ENCODE results near the gene NEO1. TPM values are rescaled to one million over a fixed set of nuclear protein-coding genes. Genes with fewer than 3 reads are reported as not detected.
A peak's percentile ranks its signal among the peaks of the same experiment; 100 is the strongest.

Gene NEO1
- total and polyA plus RNA-seq, 7 experiments from 2014 or later: 1.4 to 9.5 (median 6.4) TPM

DNA sequence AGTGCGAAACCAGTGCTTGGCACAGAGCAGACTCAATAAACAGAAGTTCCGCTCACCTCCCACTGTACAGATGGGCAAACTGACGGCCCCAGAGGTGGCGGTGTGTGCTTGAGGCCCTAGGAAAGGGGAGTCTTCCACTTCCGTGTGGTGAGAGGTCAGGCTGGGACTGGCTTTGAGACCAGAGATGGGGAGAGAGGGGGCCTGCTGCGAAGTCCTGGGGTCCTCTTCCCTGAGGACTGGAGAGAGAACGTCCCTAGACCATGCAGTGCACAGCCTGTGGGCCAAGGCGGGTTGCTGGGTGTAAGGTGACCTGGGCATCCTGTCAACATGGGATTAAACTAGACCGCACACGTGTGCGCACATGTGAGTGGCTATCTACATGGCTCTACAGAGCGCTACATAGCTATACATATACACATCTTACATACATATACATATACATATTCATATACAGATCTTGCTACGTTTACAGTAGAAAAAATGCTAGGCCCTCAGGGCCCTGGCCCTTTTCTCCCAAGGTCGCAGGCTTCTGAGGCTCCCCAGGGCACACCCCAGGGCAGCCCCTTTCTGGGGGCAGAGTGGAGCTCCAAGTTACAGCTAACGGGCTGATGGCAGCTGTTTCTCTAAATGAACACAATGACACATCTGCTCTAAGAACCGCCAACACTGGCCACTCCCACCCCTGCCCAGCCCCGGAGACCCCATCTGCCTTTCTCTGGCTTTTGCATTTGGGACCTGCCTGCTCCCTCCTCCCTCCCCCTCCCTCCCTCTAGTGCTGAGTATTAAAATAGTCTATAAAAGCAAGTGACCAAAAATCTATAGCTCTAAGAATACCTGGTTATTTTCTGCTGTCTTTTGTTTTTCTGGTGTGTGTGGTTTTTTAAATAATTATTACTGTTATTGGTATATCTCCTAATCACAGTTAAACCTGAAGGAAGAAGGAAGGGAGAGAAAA is 269.5 kb downstream of the NEO1 start:
- no peaks in the 10 kb centered on the region for H3K9me3 ChIP-seq (ENCODE audit: control insufficient read depth in 2 of 3, low read length in 3 of 3)
- no peaks in the 10 kb centered on the region for H3K36me3 Mint-ChIP-seq
- no peaks in the 10 kb centered on the region for H3K36me3 ChIP-seq (ENCODE audit: control insufficient read depth in 2 of 3, insufficient read depth in 3 of 3, low read length in 3 of 3)
- DNase-seq (no peak), ATAC-seq (no peak)
- peaks cover 0 to 7% (median 0%) of the 10 kb centered on the region in 7 donors for H3K4me1 Mint-ChIP-seq
- no peak overlapping the region for H3K27ac ChIP-seq (ENCODE audit: low read depth, low read length)
- H3K27ac Mint-ChIP-seq: no peak overlapping the region
- no peak overlapping the region for H3K4me3 Mint-ChIP-seq
- ChIA-PET CTCF (no interaction called here), POLR2A (no interaction called here)
- no peaks in the 10 kb centered on the region for H3K27me3 ChIP-seq (ENCODE audit: control insufficient read depth in 2 of 2, insufficient read depth in 2 of 2, low read length in 2 of 2)
- H3K4me1 ChIP-seq (ENCODE audit: control insufficient read depth in 2 of 2, insufficient read depth in 2 of 2, low read length in 2 of 2): no peaks in the 10 kb centered on the region
- no peaks in the 10 kb centered on the region for H3K9me3 Mint-ChIP-seq
- intact Hi-C loops (cut with micrococcal nuclease): no loop called here
- peaks cover 14 to 34% (median 20%) of the 10 kb centered on the region in 5 donors for H3K27me3 Mint-ChIP-seq
- no peak overlapping the region for H3K4me3 ChIP-seq (ENCODE audit: low read length)

DNA sequence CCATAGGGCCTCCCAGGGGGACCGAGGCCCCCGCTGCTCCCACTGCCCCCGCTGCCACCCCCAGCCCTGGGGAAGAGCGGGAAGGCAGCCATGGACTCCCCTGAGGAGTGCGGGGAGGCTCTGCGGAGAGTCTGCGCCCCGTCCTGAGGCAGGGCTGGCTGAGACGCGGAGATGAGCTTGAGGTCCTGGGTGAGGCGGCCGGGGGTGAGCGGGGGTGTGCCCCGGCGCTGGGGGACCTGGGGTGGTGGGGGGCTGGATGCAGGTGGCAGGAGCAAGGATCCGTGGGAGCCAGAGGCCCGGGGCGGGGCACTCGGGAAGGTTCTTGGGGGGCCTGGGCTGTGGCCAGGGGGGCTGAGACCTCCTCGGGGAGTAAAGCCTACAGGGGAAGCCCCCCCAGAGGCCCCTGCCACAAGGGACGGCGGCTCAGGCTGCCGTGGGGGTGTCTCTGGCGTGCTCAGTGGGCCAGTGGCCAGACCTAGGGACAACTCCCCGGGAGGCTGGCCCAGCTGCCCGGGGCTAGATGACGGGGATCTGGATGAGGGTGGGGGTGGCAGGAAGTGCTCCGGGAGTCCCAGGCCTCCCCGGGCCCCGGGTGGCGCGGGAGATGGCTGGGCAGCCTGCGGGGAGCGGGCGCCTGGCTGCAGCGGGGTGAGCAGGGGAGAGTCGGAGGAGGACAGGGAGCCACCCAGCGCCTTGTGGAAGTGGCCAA is 270.6 kb downstream of the NEO1 start:
- Histone ChIP-seq H3K4me1 (ENCODE audit: control insufficient read depth in 2 of 2, insufficient read depth in 2 of 2, low read length in 2 of 2) (no peaks in the 10 kb centered on the region), H3K4me3 (ENCODE audit: low read length) (no peak overlapping the region), H3K27ac (ENCODE audit: low read depth, low read length) (no peak overlapping the region), H3K36me3 (ENCODE audit: control insufficient read depth in 2 of 3, insufficient read depth in 3 of 3, low read length in 3 of 3) (no peaks in the 10 kb centered on the region), H3K9me3 (ENCODE audit: control insufficient read depth in 2 of 3, low read length in 3 of 3) (no peaks in the 10 kb centered on the region), H3K27me3 (ENCODE audit: control insufficient read depth in 2 of 2, insufficient read depth in 2 of 2, low read length in 2 of 2) (no peaks in the 10 kb centered on the region)
- Mint-ChIP-seq H3K27ac (no peak overlapping the region), H3K4me1 (peaks cover 0 to 7% (median 0%) of the 10 kb centered on the region in 7 donors), H3K9me3 (no peaks in the 10 kb centered on the region), H3K36me3 (no peaks in the 10 kb centered on the region), H3K27me3 (peaks cover 10 to 32% (median 15%) of the 10 kb centered on the region in 5 donors), H3K4me3 (no peak overlapping the region)
- ATAC-seq: no peak
- intact Hi-C loops (cut with micrococcal nuclease): no loop called here
- ChIA-PET POLR2A (no interaction called here), CTCF (no interaction called here)
- DNase-seq: no peak

DNA sequence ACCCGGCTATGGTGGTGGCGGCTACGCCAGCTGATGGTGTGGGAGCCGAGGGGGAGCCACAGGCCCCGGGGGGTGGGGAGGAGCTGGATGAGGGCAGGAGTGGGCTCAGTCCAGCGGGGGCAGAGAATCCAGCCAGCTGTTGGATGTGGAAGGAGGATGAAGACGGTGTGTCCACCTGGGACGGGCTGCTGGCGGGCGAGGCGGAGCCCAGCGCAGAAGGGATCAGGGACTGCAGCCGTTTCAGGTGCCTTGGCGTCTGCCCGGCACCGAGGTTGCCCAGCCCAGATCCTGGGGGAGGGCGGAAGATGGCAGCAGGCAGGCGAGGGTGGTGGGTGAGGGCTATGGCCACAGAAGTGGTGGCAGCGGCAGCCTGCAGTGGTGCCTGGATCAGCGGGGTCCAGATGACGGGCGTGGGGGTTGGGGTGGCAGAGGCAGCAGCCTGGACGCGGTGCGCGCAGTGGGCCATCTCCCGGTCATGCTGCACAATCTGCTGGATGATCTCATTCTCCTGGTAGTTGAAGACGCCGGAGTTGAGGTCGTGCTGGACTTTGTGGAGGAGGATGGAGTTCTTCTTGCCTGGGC is 271.2 kb downstream of the NEO1 start:
- peaks cover 9 to 28% (median 14%) of the 10 kb centered on the region in 5 donors for H3K27me3 Mint-ChIP-seq

DNA sequence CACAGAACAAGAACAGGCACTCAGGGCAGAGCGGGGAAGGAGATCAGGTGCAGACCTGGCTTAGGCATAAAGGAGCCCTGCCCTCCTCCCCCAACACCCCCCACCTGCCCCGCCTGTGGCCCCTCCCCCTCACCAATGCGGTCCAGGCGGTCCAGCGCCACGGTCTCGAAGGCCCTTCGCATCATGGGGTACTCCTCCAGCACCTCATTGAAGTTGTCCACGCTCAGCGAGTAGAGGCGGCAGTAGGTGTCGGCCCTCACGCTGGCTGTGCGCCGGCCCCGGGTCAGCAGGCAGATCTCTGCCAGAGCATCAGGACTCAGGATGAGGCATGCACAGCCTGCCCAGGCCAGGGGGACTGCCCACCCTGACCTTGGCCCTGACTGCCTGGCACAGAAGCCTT is 271.7 kb downstream of the NEO1 start:
- H3K36me3 Mint-ChIP-seq: no peaks in the 10 kb centered on the region
- no peak for ATAC-seq
- H3K4me3 Mint-ChIP-seq: no peak overlapping the region
- H3K4me1 ChIP-seq (ENCODE audit: control insufficient read depth in 2 of 2, insufficient read depth in 2 of 2, low read length in 2 of 2): no peaks in the 10 kb centered on the region
- H3K4me1 Mint-ChIP-seq: peaks cover 0 to 7% (median 0%) of the 10 kb centered on the region in 7 donors
- ChIA-PET CTCF (no interaction called here), POLR2A (no interaction called here)
- H3K36me3 ChIP-seq (ENCODE audit: control insufficient read depth in 2 of 3, insufficient read depth in 3 of 3, low read length in 3 of 3): no peaks in the 10 kb centered on the region
- peaks cover 9 to 28% (median 14%) of the 10 kb centered on the region in 5 donors for H3K27me3 Mint-ChIP-seq
- H3K27ac ChIP-seq (ENCODE audit: low read depth, low read length): no peak overlapping the region
- intact Hi-C loops (cut with micrococcal nuclease): no loop called here
- H3K27ac Mint-ChIP-seq: no peak overlapping the region
- H3K9me3 Mint-ChIP-seq: no peaks in the 10 kb centered on the region
- no peak for DNase-seq
- no peak overlapping the region for H3K4me3 ChIP-seq (ENCODE audit: low read length)
- H3K27me3 ChIP-seq (ENCODE audit: control insufficient read depth in 2 of 2, insufficient read depth in 2 of 2, low read length in 2 of 2): no peaks in the 10 kb centered on the region
- no peaks in the 10 kb centered on the region for H3K9me3 ChIP-seq (ENCODE audit: control insufficient read depth in 2 of 3, low read length in 3 of 3)

More for the DNA sequence above, 271.2 kb downstream of the NEO1 start:
- Mint-ChIP-seq H3K4me3 (no peak overlapping the region), H3K27ac (no peak overlapping the region), H3K36me3 (no peaks in the 10 kb centered on the region), H3K4me1 (peaks cover 0 to 7% (median 0%) of the 10 kb centered on the region in 7 donors), H3K9me3 (no peaks in the 10 kb centered on the region)
- DNase-seq (no peak), ATAC-seq (no peak)
- Histone ChIP-seq H3K9me3 (ENCODE audit: control insufficient read depth in 2 of 3, low read length in 3 of 3) (no peaks in the 10 kb centered on the region), H3K27ac (ENCODE audit: low read depth, low read length) (no peak overlapping the region), H3K4me3 (ENCODE audit: low read length) (no peak overlapping the region), H3K27me3 (ENCODE audit: control insufficient read depth in 2 of 2, insufficient read depth in 2 of 2, low read length in 2 of 2) (no peaks in the 10 kb centered on the region), H3K4me1 (ENCODE audit: control insufficient read depth in 2 of 2, insufficient read depth in 2 of 2, low read length in 2 of 2) (no peaks in the 10 kb centered on the region), H3K36me3 (ENCODE audit: control insufficient read depth in 2 of 3, insufficient read depth in 3 of 3, low read length in 3 of 3) (no peaks in the 10 kb centered on the region)
- CTCF ChIA-PET: no interaction called here
- POLR2A ChIA-PET: no interaction called here
- intact Hi-C loops (cut with micrococcal nuclease): no loop called here

DNA sequence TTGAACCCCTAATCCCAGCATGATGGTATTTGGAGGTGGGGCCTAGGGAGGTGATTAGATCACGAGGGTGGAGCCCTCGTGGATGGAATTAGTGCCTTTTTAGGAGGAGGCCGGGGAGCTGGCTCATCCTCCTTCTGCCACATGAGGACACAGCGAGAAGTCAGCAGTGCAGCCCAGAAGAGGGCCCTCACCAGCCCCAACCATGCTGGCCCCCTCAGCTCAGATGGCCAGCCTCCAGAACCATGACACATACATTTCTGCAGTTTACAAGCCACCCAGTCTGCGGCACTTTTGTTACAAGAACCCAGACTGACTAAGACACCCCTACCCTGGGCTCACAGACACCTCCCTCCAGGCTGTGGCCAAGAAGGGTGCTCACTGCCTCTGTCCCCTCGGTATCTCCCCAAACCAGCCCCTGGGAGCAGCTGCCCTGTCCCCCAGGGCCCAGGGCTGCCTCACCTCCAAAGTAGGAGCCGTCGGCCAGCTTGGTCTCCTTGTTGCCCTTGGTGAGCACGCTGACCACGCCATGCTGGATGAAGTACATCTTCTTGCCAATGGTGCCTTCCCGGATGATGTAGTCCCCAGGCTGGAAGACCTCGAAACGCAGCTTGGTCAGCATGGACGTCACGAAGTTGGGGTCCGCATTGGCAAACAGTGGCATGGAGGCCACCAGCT is 272.4 kb downstream of the NEO1 start:
- no peaks in the 10 kb centered on the region for H3K36me3 ChIP-seq (ENCODE audit: control insufficient read depth in 2 of 3, insufficient read depth in 3 of 3, low read length in 3 of 3)
- H3K4me1 ChIP-seq (ENCODE audit: control insufficient read depth in 2 of 2, insufficient read depth in 2 of 2, low read length in 2 of 2): no peaks in the 10 kb centered on the region
- ChIA-PET POLR2A (no interaction called here), CTCF (no interaction called here)
- no peak overlapping the region for H3K4me3 ChIP-seq (ENCODE audit: low read length)
- no peaks in the 10 kb centered on the region for H3K9me3 Mint-ChIP-seq
- H3K9me3 ChIP-seq (ENCODE audit: control insufficient read depth in 2 of 3, low read length in 3 of 3): no peaks in the 10 kb centered on the region
- H3K27ac Mint-ChIP-seq: no peak overlapping the region
- ATAC-seq: no peak
- H3K27me3 Mint-ChIP-seq: peaks cover 4 to 22% (median 9%) of the 10 kb centered on the region in 5 donors
- intact Hi-C loops (cut with micrococcal nuclease): no loop called here
- no peak overlapping the region for H3K4me3 Mint-ChIP-seq
- H3K27me3 ChIP-seq (ENCODE audit: control insufficient read depth in 2 of 2, insufficient read depth in 2 of 2, low read length in 2 of 2): no peaks in the 10 kb centered on the region
- DNase-seq: no peak
- no peak overlapping the region for H3K27ac ChIP-seq (ENCODE audit: low read depth, low read length)
- no peaks in the 10 kb centered on the region for H3K36me3 Mint-ChIP-seq
- peaks cover 0 to 7% (median 0%) of the 10 kb centered on the region in 7 donors for H3K4me1 Mint-ChIP-seq

DNA sequence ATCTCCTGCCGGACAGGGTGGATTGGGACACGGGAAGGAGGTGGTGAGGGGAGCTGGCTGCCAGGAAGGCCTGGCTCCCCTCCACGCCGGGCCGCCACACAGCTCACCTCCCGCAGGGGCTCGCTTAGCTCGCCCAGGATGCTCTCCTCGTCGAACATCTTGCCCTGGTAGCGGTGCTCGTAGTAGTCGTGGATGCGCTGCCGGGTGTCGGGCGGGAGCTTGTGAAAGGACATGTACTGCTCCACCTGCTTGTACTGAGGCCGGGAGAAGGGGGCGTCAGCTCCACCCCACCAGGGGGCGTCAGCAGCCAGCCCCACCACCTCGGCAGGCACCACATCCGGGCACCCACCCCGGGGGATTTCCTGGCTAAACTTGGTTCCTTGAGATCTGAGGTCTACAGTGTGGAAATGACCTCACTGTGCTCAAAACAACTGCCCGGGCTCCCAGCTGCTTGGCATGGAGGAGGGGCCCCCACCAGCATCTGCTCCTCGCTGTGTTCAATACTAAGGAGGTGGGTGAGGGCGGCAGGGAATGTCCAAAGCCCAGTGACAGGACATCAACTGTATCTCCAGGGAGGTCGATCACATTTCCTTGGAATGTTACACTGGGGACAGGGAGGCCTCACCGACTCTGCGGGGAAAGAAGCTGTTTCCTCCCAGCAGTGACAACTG is 273.1 kb downstream of the NEO1 start:
- H3K27me3 Mint-ChIP-seq: peaks cover 4 to 19% (median 5%) of the 10 kb centered on the region in 5 donors
- intact Hi-C loops (cut with micrococcal nuclease): no loop called here
- DNase-seq: no peak
- no peaks in the 10 kb centered on the region for H3K36me3 ChIP-seq (ENCODE audit: control insufficient read depth in 2 of 3, insufficient read depth in 3 of 3, low read length in 3 of 3)
- no peak overlapping the region for H3K27ac ChIP-seq (ENCODE audit: low read depth, low read length)
- H3K4me3 Mint-ChIP-seq: no peak overlapping the region
- H3K9me3 Mint-ChIP-seq: no peaks in the 10 kb centered on the region
- H3K36me3 Mint-ChIP-seq: no peaks in the 10 kb centered on the region
- no peaks in the 10 kb centered on the region for H3K9me3 ChIP-seq (ENCODE audit: control insufficient read depth in 2 of 3, low read length in 3 of 3)
- peaks cover 0 to 7% (median 0%) of the 10 kb centered on the region in 7 donors for H3K4me1 Mint-ChIP-seq
- ChIA-PET POLR2A (no interaction called here), CTCF (no interaction called here)
- no peaks in the 10 kb centered on the region for H3K27me3 ChIP-seq (ENCODE audit: control insufficient read depth in 2 of 2, insufficient read depth in 2 of 2, low read length in 2 of 2)
- H3K4me1 ChIP-seq (ENCODE audit: control insufficient read depth in 2 of 2, insufficient read depth in 2 of 2, low read length in 2 of 2): no peaks in the 10 kb centered on the region
- no peak overlapping the region for H3K4me3 ChIP-seq (ENCODE audit: low read length)
- peak overlapping the region in 1 of 9 donors; percentile 52 for H3K27ac Mint-ChIP-seq
- ATAC-seq: no peak
